H9 (cell line): ENCODE measurements around the gene HES3. TPM values are rescaled to one million over a fixed set of nuclear protein-coding genes. Genes with fewer than 3 reads are reported as not detected.
A peak's percentile ranks its signal among the peaks of the same experiment; 100 is the strongest.

ENCODE experiments used
- DNase-seq: peaks from one replicate; pipeline ENCODE4 v3.0.0-alpha.2; 2017
- H2AFZ ChIP-seq: one replicate; pipeline ENCODE4 v1.6.1; 2013; ENCODE audit warnings: mild to moderate bottlenecking, low read length, control low read depth, moderate library complexity
- H2AK5ac ChIP-seq: 2 replicates; pipeline ENCODE4 v1.6.1; 2013; ENCODE audit warnings: low read length, control low read depth, mixed read lengths; ENCODE audit not compliant: insufficient read length
- H2BK120ac ChIP-seq: one replicate; pipeline ENCODE4 v1.6.1; 2013; ENCODE audit warnings: low read depth, mild to moderate bottlenecking, low read length, control low read depth, inconsistent platforms; ENCODE audit not compliant: poor library complexity, severe bottlenecking
- H2BK12ac ChIP-seq: 2 replicates; pipeline ENCODE4 v1.6.1; 2013; ENCODE audit warnings: low read length, control low read depth, mixed read lengths, low read depth; ENCODE audit not compliant: insufficient read length
- H2BK15ac ChIP-seq: 2 replicates; pipeline ENCODE4 v1.6.1; 2013; ENCODE audit warnings: low read depth, low read length, control low read depth
- H2BK20ac ChIP-seq: one replicate; pipeline ENCODE4 v1.6.1; 2013; ENCODE audit warnings: low read depth, mild to moderate bottlenecking, low read length, control low read depth, inconsistent platforms; ENCODE audit not compliant: poor library complexity, severe bottlenecking
- H2BK5ac ChIP-seq: 2 replicates; pipeline ENCODE4 v1.6.1; 2013; ENCODE audit warnings: low read length, control low read depth, mixed read lengths; ENCODE audit not compliant: insufficient read length
- H3K14ac ChIP-seq: 2 replicates; pipeline ENCODE4 v1.6.1; 2013; ENCODE audit warnings: low read length, control low read depth; ENCODE audit not compliant: insufficient read depth
- H3K18ac ChIP-seq: 2 replicates; pipeline ENCODE4 v1.6.1; 2013; ENCODE audit warnings: low read depth, mild to moderate bottlenecking, mixed read lengths, low read length, control low read depth; ENCODE audit not compliant: insufficient read length
- H3K23ac ChIP-seq: 2 replicates; pipeline ENCODE4 v1.6.1; 2013; ENCODE audit warnings: low read length, control low read depth, mixed read lengths, low read depth; ENCODE audit not compliant: insufficient read length
- H3K23me2 ChIP-seq: 2 replicates; pipeline ENCODE4 v1.6.1; 2013; ENCODE audit warnings: low read depth, mild to moderate bottlenecking, mixed read lengths, low read length, control low read depth; ENCODE audit not compliant: insufficient read length, poor library complexity, severe bottlenecking
- H3K27ac ChIP-seq: 2 replicates; pipeline ENCODE4 v1.5.1; 2013; ENCODE audit warnings: low read length, control low read depth, mixed read lengths, low read depth; ENCODE audit not compliant: insufficient read length
- H3K27me3 ChIP-seq: 2 replicates; pipeline ENCODE4 v1.6.1; 2013; ENCODE audit warnings: low read length, control low read depth, inconsistent platforms; ENCODE audit not compliant: insufficient read depth
- H3K4ac ChIP-seq: 2 replicates; pipeline ENCODE4 v1.6.1; 2013; ENCODE audit warnings: low read depth, mild to moderate bottlenecking, control low read depth, inconsistent platforms, low read length, moderate library complexity
- H3K4me1 ChIP-seq: 2 replicates; pipeline ENCODE4 v1.6.1; 2013; ENCODE audit warnings: low read length, control low read depth, inconsistent platforms; ENCODE audit not compliant: insufficient read depth
- H3K4me2 ChIP-seq: 2 replicates; pipeline ENCODE4 v1.6.1; 2013; ENCODE audit warnings: low read length, control low read depth, mixed read lengths; ENCODE audit not compliant: insufficient read length, insufficient read depth
- H3K56ac ChIP-seq: 2 replicates; pipeline ENCODE4 v1.6.1; 2013; ENCODE audit warnings: low read depth, mild to moderate bottlenecking, mixed read lengths, low read length, control low read depth; ENCODE audit not compliant: insufficient read length
- H3K79me1 ChIP-seq: 2 replicates; pipeline ENCODE4 v1.6.1; 2013; ENCODE audit warnings: low read depth, mild to moderate bottlenecking, moderate library complexity, low read length, control low read depth, inconsistent platforms; ENCODE audit not compliant: insufficient read depth, poor library complexity, severe bottlenecking
- H3K79me2 ChIP-seq: 2 replicates; pipeline ENCODE4 v1.6.1; 2013; ENCODE audit warnings: low read length, control low read depth, inconsistent platforms; ENCODE audit not compliant: insufficient read depth
- H3K9ac ChIP-seq: 2 replicates; pipeline ENCODE4 v1.6.1; 2013; ENCODE audit warnings: low read length, control low read depth, mixed read lengths; ENCODE audit not compliant: insufficient read length; ENCODE audit errors: extremely low read depth
- H3K9me3 ChIP-seq: one replicate; pipeline ENCODE4 v1.6.1; 2013; ENCODE audit warnings: low read depth, low read length, inconsistent platforms; ENCODE audit not compliant: control insufficient read depth
- H3T11ph ChIP-seq: one replicate; pipeline ENCODE4 v1.6.1; 2013; ENCODE audit warnings: mild to moderate bottlenecking, low read length, control low read depth, inconsistent platforms
- H4K20me1 ChIP-seq: one replicate; pipeline ENCODE4 v1.6.1; 2013; ENCODE audit not compliant: control insufficient read depth, insufficient read length, insufficient read depth
- H4K5ac ChIP-seq: 2 replicates; pipeline ENCODE4 v1.6.1; 2013; ENCODE audit warnings: low read depth, mild to moderate bottlenecking, mixed read lengths, low read length, control low read depth; ENCODE audit not compliant: insufficient read length
- H4K8ac ChIP-seq: replicated peaks from 2 replicates; pipeline ENCODE4 v1.6.1; 2013; ENCODE audit warnings: low read length, control low read depth, mixed read lengths, low read depth; ENCODE audit not compliant: insufficient read length
- H4K91ac ChIP-seq: 2 replicates; pipeline ENCODE4 v1.6.1; 2013; ENCODE audit warnings: low read depth, mild to moderate bottlenecking, moderate library complexity, mixed read lengths, low read length, control low read depth; ENCODE audit not compliant: insufficient read length
- H3K27ac Mint-ChIP-seq, 3 experiments: 2 replicates in 2 of 3; 3 replicates in 1 of 3; pipeline ENCODE4 v1.8.0; 2020 to 2021; ENCODE audit warnings: mixed read lengths in 3 of 3, mild to moderate bottlenecking in 1 of 3, moderate library complexity in 1 of 3
- H3K27me3 Mint-ChIP-seq: 2 replicates; pipeline ENCODE4 v1.8.0; 2021; ENCODE audit warnings: low read depth, mild to moderate bottlenecking, moderate library complexity, mixed read lengths
- H3K36me3 Mint-ChIP-seq, 3 experiments: 2 replicates in 2 of 3; 3 replicates in 1 of 3; pipeline ENCODE4 v1.8.0; 2020 to 2021; ENCODE audit warnings: low read depth in 3 of 3, mixed read lengths in 3 of 3; ENCODE audit not compliant: insufficient read depth in 1 of 3
- H3K4me1 Mint-ChIP-seq, 2 experiments: 2 replicates each; pipeline ENCODE4 v1.8.0; 2020; ENCODE audit warnings: mixed read lengths in 2 of 2
- H3K4me3 Mint-ChIP-seq, 2 experiments: 2 replicates in 1 of 2; 3 replicates in 1 of 2; pipeline ENCODE4 v1.8.0; 2020 to 2021; ENCODE audit warnings: mild to moderate bottlenecking in 2 of 2, mixed read lengths in 2 of 2, moderate library complexity in 1 of 2
- H3K9me3 Mint-ChIP-seq, 2 experiments: 2 replicates in 1 of 2; 3 replicates in 1 of 2; pipeline ENCODE4 v1.8.0; 2020; ENCODE audit warnings: mild to moderate bottlenecking in 2 of 2, mixed read lengths in 2 of 2, moderate library complexity in 1 of 2
- CTCF ChIP-seq: fragments of 200-600 bp; sonication (generic); conservative IDR thresholded peaks from 3 replicates; pipeline ENCODE4 v1.8.0; 2021; ENCODE audit warnings: antibody characterized with exemption, mild to moderate bottlenecking
- WGBS: extraction: QIAGEN DNeasy Blood & Tissue Kit; methylation state at CpG from one replicate; pipeline ENCODE4 v1.1.7; 2013; ENCODE audit warnings: missing lambda C conversion rate, low lambda C conversion rate, mixed read lengths; ENCODE audit not compliant: insufficient read length; ENCODE audit errors: extremely low coverage; 5-methylcytosine and 5-hydroxymethylcytosine counted together
- total RNA-seq: library from RNA; stranded (reverse); gene quantifications from 2 replicates; pipeline ENCODE4 v1.2.1, GENCODE V29; 2021

The HES3 gene
- total RNA-seq, 1 experiment from 2014 or later = 89.9 TPM

GRCh38 chr1:6233376-6233775 lies 10.6 kb upstream of the HES3 start:
- Histone ChIP-seq H3K23me2 (peaks cover 10% of the 10 kb centered on the region), H2BK120ac (no peak overlapping the region), H2AK5ac (no peak overlapping the region), H4K8ac (no peak overlapping the region), H3K18ac (no peak overlapping the region), H2BK15ac (no peak overlapping the region), H3K9me3 (no peaks in the 10 kb centered on the region), H3K56ac (no peak overlapping the region), H3K9ac (no peak overlapping the region), H3K4ac (no peak overlapping the region), H3K14ac (no peak overlapping the region), H2BK12ac (no peak overlapping the region), H3K4me2 (no peak overlapping the region), H3T11ph (no peak overlapping the region), H4K5ac (no peak overlapping the region), H4K20me1 (no peaks in the 10 kb centered on the region), H2BK20ac (no peak overlapping the region), H3K79me1 (peaks cover 11% of the 10 kb centered on the region), H3K27me3 (no peaks in the 10 kb centered on the region), H3K79me2 (peaks cover 6% of the 10 kb centered on the region; the same call in 1 of the 2 replicates), H2BK5ac (no peak overlapping the region), H4K91ac (no peak overlapping the region), H3K27ac (no peak overlapping the region), H3K23ac (no peak overlapping the region), H3K4me1 (peaks cover under 1% of the 10 kb centered on the region; the same call in 1 of the 2 replicates), H2AFZ (no peak overlapping the region)
- Mint-ChIP-seq H3K4me3 (peak overlapping the region in 1 of 2 experiments; percentile 1; a peak in 1 of 5 replicates), H3K4me1 (peaks cover 15 to 26% of the 10 kb centered on the region in 2 experiments), H3K9me3 (no peaks in the 10 kb centered on the region; a peak in 1 of 5 replicates), H3K27ac (no peak overlapping the region), H3K36me3 (peaks cover 29 to 57% (median 47%) of the 10 kb centered on the region in 3 experiments; a peak in 6 of 7 replicates), H3K27me3 (no peaks in the 10 kb centered on the region)
- no peak for TF ChIP-seq CTCF
- DNase-seq = no peak
- no CpG with 5 or more reads among the region's 1 CpG for WGBS
